K562 (cell line): ENCODE measurements around the gene HELT. TPM values are rescaled to one million over a fixed set of nuclear protein-coding genes. Genes with fewer than 3 reads are reported as not detected.
A peak's percentile ranks its signal among the peaks of the same experiment; 100 is the strongest.
"Not testable (repeated sequence)": the region's sequence is repeated elsewhere in the genome, so short reads cannot be mapped to it uniquely, and the experiment has no call there.

Experiments used
- ATAC-seq: fragments of 200-7000 bp; cut with Tn5 transposase; 3 replicates; pipeline ENCODE4 v1.9.1; 2020; ENCODE audit warnings: moderate library complexity
- BruUV-seq: library from RNA; stranded (reverse); fragments of 400-500 nt; replicated peaks from 2 replicates; lab custom pipeline; 2021; lab: Mats Ljungman, UMichigan
- CTCF ChIA-PET: fragments of 300-600 bp; formaldehyde crosslinking; extraction: SDS; loops from one replicate; lab custom pipeline; 2021; ENCODE audit warnings: low intra/inter-chr PET ratio; lab: Yijun Ruan, JAX
- POLR2A ChIA-PET: fragments of 300-600, 350-650 bp; sonication (Branson Sonifier 250); formaldehyde crosslinking; extraction: SDS; loops from one replicate; lab custom pipeline; 2021; ENCODE audit warnings: antibody characterized with exemption, inconsistent platforms; lab: Yijun Ruan, JAX
- DNase-seq, 4 experiments: peaks; one replicate each; pipeline versions ENCODE4 v3.0.0 to v3.0.0-alpha.2; 2011 to 2018; ENCODE audit warnings: low spot score in 3 of 4, mixed read lengths in 3 of 4; ENCODE audit errors: extremely low read depth in 1 of 4
- FAIRE-seq: peaks from 2 replicates; lab custom pipeline; 2011; peaks lifted over from hg19 to GRCh38; lab: Jason Lieb, UNC
- H2AFZ ChIP-seq: 2 replicates; pipeline ENCODE4 v1.6.0; 2011; ENCODE audit warnings: low read depth, low read length, control low read depth, inconsistent platforms
- H3K27ac ChIP-seq: fragments of 200-600 bp; 3 replicates; pipeline ENCODE4 v1.8.0; 2011; ENCODE audit warnings: low read depth, mild to moderate bottlenecking, control low read depth, inconsistent platforms, low read length, moderate library complexity, mixed read lengths; ENCODE audit errors: extremely low read depth
- H3K27me3 ChIP-seq, 2 experiments: fragments of 300-600 bp in 1 of 2; 2 replicates in 1 of 2; 3 replicates in 1 of 2; pipeline versions ENCODE4 v1.6.0 to v1.8.0; 2011; ENCODE audit warnings: inconsistent platforms in 2 of 2, low read length in 2 of 2, mild to moderate bottlenecking in 1 of 2, mixed read lengths in 1 of 2, moderate library complexity in 1 of 2; ENCODE audit not compliant: control insufficient read depth in 2 of 2, insufficient read depth in 2 of 2
- H3K36me3 ChIP-seq: fragments of 300-600 bp; 3 replicates; pipeline ENCODE4 v1.8.0; 2011; ENCODE audit warnings: mild to moderate bottlenecking, low read length, inconsistent platforms; ENCODE audit not compliant: control insufficient read depth, insufficient read depth
- H3K4me1 ChIP-seq, 2 experiments: fragments of 200-600 bp in 1 of 2; replicated peaks in 1 of 2; 2 replicates in 1 of 2; 3 replicates in 1 of 2; pipeline versions ENCODE4 v1.5.1 to v1.8.0; 2011; ENCODE audit warnings: inconsistent platforms in 2 of 2, low read length in 2 of 2, mild to moderate bottlenecking in 1 of 2, mixed read lengths in 1 of 2, moderate library complexity in 1 of 2; ENCODE audit not compliant: control insufficient read depth in 2 of 2, insufficient read depth in 2 of 2
- H3K4me2 ChIP-seq: 2 replicates; pipeline ENCODE4 v1.6.1; 2011; ENCODE audit warnings: low read length, control low read depth, inconsistent platforms, mixed read lengths; ENCODE audit not compliant: insufficient read depth
- H3K4me3 ChIP-seq: fragments of 200-600 bp; sonication (generic), shearing (Covaris generic); 2 replicates; pipeline ENCODE4 v1.5.1; 2016; ENCODE audit warnings: control low read depth, inconsistent platforms
- H3K79me2 ChIP-seq: fragments of 200-600 bp; 3 replicates; pipeline ENCODE4 v1.8.0; 2011; ENCODE audit warnings: low read length, inconsistent platforms; ENCODE audit not compliant: control insufficient read depth, insufficient read depth
- H3K9ac ChIP-seq, 2 experiments: 2 replicates each; pipeline versions ENCODE4 v1.6.0 to v1.6.1; 2011; ENCODE audit warnings: low read depth in 2 of 2, low read length in 2 of 2, control low read depth in 1 of 2, inconsistent platforms in 1 of 2, mild to moderate bottlenecking in 1 of 2, mixed read lengths in 1 of 2; ENCODE audit not compliant: insufficient read depth in 1 of 2
- H3K9me1 ChIP-seq: one replicate; pipeline ENCODE4 v1.6.0; 2011; ENCODE audit warnings: inconsistent platforms, mild to moderate bottlenecking, low read length, moderate library complexity; ENCODE audit not compliant: control insufficient read depth, insufficient read depth
- H3K9me3 ChIP-seq: replicated peaks from 2 replicates; pipeline ENCODE4 v1.5.1; 2011; ENCODE audit warnings: low read depth, low read length, inconsistent platforms; ENCODE audit not compliant: control insufficient read depth, insufficient read depth
- H4K20me1 ChIP-seq: replicated peaks from 2 replicates; pipeline ENCODE4 v1.6.1; 2011; ENCODE audit warnings: low read length, inconsistent platforms, mixed read lengths; ENCODE audit not compliant: control insufficient read depth, insufficient read depth
- ELF4 ChIP-seq: fragments of 450-650 bp; formaldehyde crosslinking; IDR thresholded peaks from 2 replicates; pipeline ENCODE4 v1.4.0; 2022; ENCODE audit warnings: missing genetic modification characterization
- RAD21 ChIP-seq, 2 experiments: fragments of 250-450 bp in 1 of 2; fragments of 450-650 bp in 1 of 2; sonication (Bioruptor Pico) in 1 of 2; formaldehyde crosslinking in 1 of 2; IDR thresholded peaks in 1 of 2; conservative IDR thresholded peaks in 1 of 2; 2 replicates each; pipeline versions ENCODE4 v1.4.0 to v1.8.0; 2020 to 2022; ENCODE audit warnings: mild to moderate bottlenecking in 2 of 2, moderate library complexity in 1 of 2
- SIN3A ChIP-seq, 2 experiments: fragments of 150-350 bp in 1 of 2; IDR thresholded peaks; 2 replicates each; pipeline ENCODE4 v1.6.1; 2011 to 2016; ENCODE audit warnings: borderline replicate concordance in 2 of 2, low read depth in 2 of 2, low read length in 2 of 2, mild to moderate bottlenecking in 2 of 2, moderate library complexity in 2 of 2; ENCODE audit not compliant: control insufficient read depth in 1 of 2
- ZNF146 ChIP-seq: IDR thresholded peaks from one replicate; pipeline ENCODE4 v1.6.1; 2018; ENCODE audit warnings: missing compliant biosample characterization; ENCODE audit not compliant: unreplicated experiment
- in situ Hi-C: fragments of 300-500 bp; cut with MboI; formaldehyde crosslinking; loops from 4 replicates; pipeline ENCODE4 v1.15.0; 2018; ENCODE audit warnings: inconsistent platforms, mixed read lengths
- intact Hi-C: fragments of 100-400 bp; cut with micrococcal nuclease; formaldehyde crosslinking; loops from 2 replicates; pipeline ENCODE4 v1.14.2; 2022
- polyA plus RNA-seq, 8 experiments: library from polyadenylated mRNA; depleted of rRNA in 4 of 8; stranded (reverse) in 5 of 8; unstranded in 3 of 8; fragments of >200 nt; fragmentation: Nextera tagmentation in 2 of 8; fragmentation: Illumina TruSeq in 1 of 8; extraction: Ambion mirVana in 2 of 8; extraction: Trizol in 1 of 8; gene quantifications; 2 replicates each; pipeline versions ENCODE4 v1.2.1 to v1.2.3, GENCODE V29; 2011 to 2014; ENCODE audit warnings: inconsistent platforms in 1 of 8, missing spikeins in 1 of 8
- total RNA-seq, 7 experiments: library from RNA; depleted of rRNA in 6 of 7; stranded (reverse); fragments of >200 nt in 6 of 7; fragmentation: Illumina TruSeq in 2 of 7; extraction: Trizol in 2 of 7; gene quantifications; 2 replicates each; pipeline versions ENCODE4 v1.2.1 to v1.2.3, GENCODE V29; 2011 to 2021; ENCODE audit warnings: low replicate concordance in 1 of 7

HELT gene
- total and polyA plus RNA-seq, 9 of the 15 experiments (the other 6 are each of a cell fraction or from before 2014, with no cell fraction given) = not detected

DNA sequence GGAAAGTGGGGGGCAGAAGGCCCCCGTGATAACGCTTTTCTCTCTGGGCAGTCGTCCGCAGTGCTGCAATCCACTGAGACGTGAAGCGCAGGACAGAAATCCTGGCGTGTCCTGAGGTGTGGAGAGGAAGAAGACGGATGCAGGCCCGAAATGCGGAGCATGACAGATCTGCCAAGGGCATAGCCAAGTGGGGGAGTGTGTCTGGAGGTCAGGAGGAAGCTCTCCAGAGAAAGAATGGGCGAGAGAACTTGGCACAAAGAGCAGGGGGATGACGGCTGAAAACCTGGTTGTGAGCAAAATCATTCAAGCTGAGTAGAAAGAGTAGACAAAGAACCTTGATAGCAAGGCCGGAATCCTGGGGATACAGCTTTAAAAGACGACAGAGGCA lies 23.7 kb upstream of the HELT start (continued):
- no peak for TF ChIP-seq RAD21 (CRISPR knock-in tag; conservative IDR thresholded peaks at IDR 0.05 in 1 of 2, IDR thresholded peaks at IDR 0.05 in 1 of 2)
- TF ChIP-seq ELF4 (CRISPR knock-in tag) = no peak
- no peak for TF ChIP-seq SIN3A (IDR thresholded peaks at IDR 0.05; ENCODE audit: borderline replicate concordance in 2 of 2, control insufficient read depth in 1 of 2, low read depth in 2 of 2, low read length in 2 of 2)

DNA sequence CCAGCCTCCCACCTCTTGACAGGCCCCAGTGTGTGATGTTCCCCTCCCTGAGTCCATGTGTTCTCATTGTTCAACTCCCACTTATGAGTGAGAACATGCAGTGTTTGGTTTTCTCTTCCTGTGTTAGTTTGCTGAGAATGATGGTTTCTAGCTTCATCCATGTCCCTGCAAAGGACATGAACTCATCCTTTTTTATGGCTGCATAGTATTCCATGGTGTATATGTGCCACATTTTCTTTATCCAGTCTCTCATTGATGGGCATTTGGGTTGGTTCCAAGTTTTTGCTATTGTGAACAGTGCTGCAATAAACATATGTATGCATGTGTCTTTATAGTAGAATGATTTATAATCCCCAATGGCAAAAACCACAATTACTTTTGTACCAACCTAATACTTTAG lies 20.6 kb upstream of the HELT start:
- CTCF ChIA-PET = not testable (repeated sequence)
- in situ Hi-C loops = loop anchor here (10.0 kb wide), 1 partner anchor 1327 kb away; no protein-coding TSS in a partner anchor
- peak; percentile 35 for TF ChIP-seq ZNF146 (CRISPR knock-in tag)

More for the DNA sequence above, 20.6 kb upstream of the HELT start:
- H4K20me1 ChIP-seq, DNase-seq, H3K4me2 ChIP-seq, H3K9ac ChIP-seq, H2AFZ ChIP-seq, H3K27ac ChIP-seq, ATAC-seq, FAIRE-seq, H3K9me1 ChIP-seq, H3K4me1 ChIP-seq, H3K36me3 ChIP-seq, POLR2A ChIA-PET, H3K4me3 ChIP-seq, H3K79me2 ChIP-seq, BruUV-seq, H3K9me3 ChIP-seq, intact Hi-C loops: not testable (repeated sequence)
- H3K27me3 ChIP-seq = peaks cover 24 to 46% of the 10 kb centered on the region in 2 experiments
